Brain microvascular endothelial cell (primary cell): ENCODE results near the gene COG8.
"Not testable (repeated sequence)": the region's sequence is repeated elsewhere in the genome, so short reads cannot be mapped to it uniquely, and the experiment has no call there.

Source experiments
- DNase-seq: peaks from one replicate; pipeline ENCODE4 v3.0.0-alpha.2; 2020
- H3K27ac ChIP-seq: fragments of 250-450 bp; sonication (Bioruptor Pico); 2 replicates; pipeline ENCODE4 v1.5.1; 2020; ENCODE audit warnings: mild to moderate bottlenecking, moderate library complexity
- H3K27me3 ChIP-seq: fragments of 250-450 bp; sonication (Bioruptor Pico); replicated peaks from 2 replicates; pipeline ENCODE4 v1.5.1; 2020; ENCODE audit warnings: mild to moderate bottlenecking
- H3K36me3 ChIP-seq: fragments of 250-450 bp; sonication (Bioruptor Pico); replicated peaks from 2 replicates; pipeline ENCODE4 v1.5.1; 2020; ENCODE audit warnings: mild to moderate bottlenecking
- H3K4me3 ChIP-seq: 2 replicates; pipeline ENCODE4 v1.5.1; 2011; ENCODE audit warnings: low read depth, mild to moderate bottlenecking, control low read depth, low read length, moderate library complexity
- in situ Hi-C: cut with HindIII; loops from 2 replicates; pipeline ENCODE4 v1.10.0; 2017; ENCODE audit warnings: low sequenced_read_pairs, low pct_ligation_motif_present
- TF ChIP-seq, protein P1 (sequence below): IDR thresholded peaks from 2 replicates; pipeline ENCODE4 v1.5.1; 2011; ENCODE audit warnings: low read depth, mild to moderate bottlenecking, moderate library complexity, low read length, control low read depth, inconsistent platforms; ENCODE audit errors: missing control alignments

The COG8 gene

GRCh38 chr16:69301861-69302260 lies 37.5 kb downstream of the COG8 start:
- no peak for DNase-seq
- H3K4me3 ChIP-seq = no peak overlapping the region
- in situ Hi-C loops = no loop called here
- no peaks in the 10 kb centered on the region for H3K27me3 ChIP-seq
- no peak overlapping the region for H3K27ac ChIP-seq
- TF ChIP-seq, protein P1, sequence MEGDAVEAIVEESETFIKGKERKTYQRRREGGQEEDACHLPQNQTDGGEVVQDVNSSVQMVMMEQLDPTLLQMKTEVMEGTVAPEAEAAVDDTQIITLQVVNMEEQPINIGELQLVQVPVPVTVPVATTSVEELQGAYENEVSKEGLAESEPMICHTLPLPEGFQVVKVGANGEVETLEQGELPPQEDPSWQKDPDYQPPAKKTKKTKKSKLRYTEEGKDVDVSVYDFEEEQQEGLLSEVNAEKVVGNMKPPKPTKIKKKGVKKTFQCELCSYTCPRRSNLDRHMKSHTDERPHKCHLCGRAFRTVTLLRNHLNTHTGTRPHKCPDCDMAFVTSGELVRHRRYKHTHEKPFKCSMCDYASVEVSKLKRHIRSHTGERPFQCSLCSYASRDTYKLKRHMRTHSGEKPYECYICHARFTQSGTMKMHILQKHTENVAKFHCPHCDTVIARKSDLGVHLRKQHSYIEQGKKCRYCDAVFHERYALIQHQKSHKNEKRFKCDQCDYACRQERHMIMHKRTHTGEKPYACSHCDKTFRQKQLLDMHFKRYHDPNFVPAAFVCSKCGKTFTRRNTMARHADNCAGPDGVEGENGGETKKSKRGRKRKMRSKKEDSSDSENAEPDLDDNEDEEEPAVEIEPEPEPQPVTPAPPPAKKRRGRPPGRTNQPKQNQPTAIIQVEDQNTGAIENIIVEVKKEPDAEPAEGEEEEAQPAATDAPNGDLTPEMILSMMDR = no peak
- H3K36me3 ChIP-seq = peaks cover 12% of the 10 kb centered on the region

GRCh38 chr16:69301187-69301586 lies 38.2 kb downstream of the COG8 start:
- H3K4me3 ChIP-seq = no peak overlapping the region
- in situ Hi-C loops = no loop called here
- TF ChIP-seq, protein P1 = no peak
- peaks cover 12% of the 10 kb centered on the region for H3K36me3 ChIP-seq
- no peak overlapping the region for H3K27ac ChIP-seq
- no peaks in the 10 kb centered on the region for H3K27me3 ChIP-seq
- DNase-seq = no peak

DNA sequence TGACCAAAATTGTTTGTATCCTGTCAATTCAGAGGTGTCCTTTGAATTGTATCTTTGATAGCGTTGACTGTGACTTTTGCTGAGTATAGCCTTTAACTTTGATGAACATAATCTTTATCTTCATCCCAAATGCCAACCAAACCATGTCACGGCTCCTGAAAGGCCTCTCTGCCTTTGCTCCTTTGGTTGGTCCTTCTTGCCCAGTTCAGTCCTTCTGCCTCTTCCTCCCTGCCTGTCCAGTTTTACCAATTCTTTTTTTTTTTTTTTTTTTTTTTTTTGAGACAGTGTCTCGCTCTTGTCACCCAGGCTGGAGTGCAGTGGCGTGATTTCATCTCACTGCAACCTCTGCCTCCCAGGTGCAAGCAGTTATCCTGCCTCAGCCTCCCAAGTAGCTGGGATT lies 41.1 kb downstream of the COG8 start:
- H3K36me3 ChIP-seq = peaks cover 12% of the 10 kb centered on the region
- no peak overlapping the region for H3K27ac ChIP-seq
- no peaks in the 10 kb centered on the region for H3K27me3 ChIP-seq
- no peak overlapping the region for H3K4me3 ChIP-seq
- no peak for DNase-seq
- in situ Hi-C loops = no loop called here
- TF ChIP-seq, protein P1 = no peak

DNA sequence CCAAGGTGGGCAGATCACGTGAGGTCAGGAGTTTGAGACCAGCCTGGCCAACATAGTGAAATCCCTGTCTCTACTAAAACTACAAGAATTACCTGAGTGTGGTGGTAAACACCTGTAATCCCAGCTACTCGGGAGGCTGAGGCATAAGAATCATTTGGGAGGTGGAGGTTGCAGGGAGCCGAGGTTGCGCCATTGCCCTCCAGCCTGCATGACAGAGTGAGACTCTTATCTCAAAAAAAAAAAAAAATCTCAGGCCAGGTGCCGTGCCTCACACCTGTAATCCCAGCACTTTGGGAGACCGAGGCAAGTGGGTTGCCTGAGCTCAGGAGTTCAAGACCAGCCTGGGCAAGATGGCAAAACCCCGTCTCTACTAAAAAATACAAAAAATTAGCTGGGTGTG lies 42.6 kb downstream of the COG8 start:
- DNase-seq, H3K27me3 ChIP-seq, H3K27ac ChIP-seq, in situ Hi-C loops, H3K4me3 ChIP-seq: not testable (repeated sequence)
- peaks cover 12% of the 10 kb centered on the region for H3K36me3 ChIP-seq

DNA sequence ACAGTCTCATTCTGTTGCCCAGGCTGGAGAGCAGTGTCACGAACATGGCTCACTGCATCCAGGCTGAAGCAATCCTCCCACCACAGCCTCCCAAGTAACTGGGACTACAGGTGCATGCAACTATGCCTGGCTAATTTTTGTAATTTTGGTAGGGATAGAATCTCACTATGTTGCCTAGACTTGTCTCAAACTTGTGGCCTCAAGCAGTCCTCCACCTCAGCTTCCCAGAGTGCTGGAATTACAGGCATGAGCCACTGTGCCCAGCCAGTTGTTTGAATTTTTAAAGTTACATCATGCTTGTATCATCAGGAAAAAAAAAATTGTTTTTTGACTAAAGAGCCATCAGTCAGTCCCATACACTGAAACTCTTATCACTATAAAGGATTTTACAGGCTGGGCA lies 45.3 kb downstream of the COG8 start:
- H3K27ac ChIP-seq = no peak overlapping the region
- TF ChIP-seq, protein P1 = no peak
- no peak for DNase-seq
- H3K36me3 ChIP-seq = no peaks in the 10 kb centered on the region
- no peaks in the 10 kb centered on the region for H3K27me3 ChIP-seq
- H3K4me3 ChIP-seq = no peak overlapping the region
- in situ Hi-C loops = no loop called here

DNA sequence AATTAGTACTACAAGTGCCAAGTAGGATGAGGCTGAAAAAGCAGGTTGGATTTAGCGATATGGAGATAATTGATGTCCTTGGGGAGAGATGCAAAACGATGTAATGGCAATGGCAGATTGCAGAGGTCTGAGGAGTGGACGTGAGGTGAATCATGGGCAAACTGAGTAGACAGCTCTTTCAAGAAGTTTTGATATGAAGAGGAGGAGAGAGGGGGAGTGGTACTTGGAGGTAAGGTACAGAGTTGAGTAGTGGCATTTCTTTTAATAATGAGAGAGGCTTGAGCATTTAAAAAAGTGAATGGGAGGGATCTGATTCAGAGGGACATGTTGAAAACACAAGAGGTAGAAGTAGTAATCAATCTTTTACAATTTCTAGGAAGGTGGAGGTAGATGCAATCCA lies 46.0 kb downstream of the COG8 start:
- Histone ChIP-seq H3K27ac (no peak overlapping the region), H3K36me3 (no peaks in the 10 kb centered on the region), H3K4me3 (no peak overlapping the region), H3K27me3 (no peaks in the 10 kb centered on the region)
- in situ Hi-C loops = no loop called here
- TF ChIP-seq, protein P1 = no peak
- no peak for DNase-seq

- in situ Hi-C loops = not testable (repeated sequence)
Measured at GRCh38 chr16:69291657-69292056, 47.7 kb downstream of the COG8 start.

More at GRCh38 chr16:69291657-69292056, 47.7 kb downstream of the COG8 start:
- not testable (repeated sequence) for H3K27ac ChIP-seq, H3K36me3 ChIP-seq, H3K27me3 ChIP-seq, DNase-seq, H3K4me3 ChIP-seq
